ENCODE measurements around the gene PFDN2. TPM values are rescaled to one million over a fixed set of nuclear protein-coding genes. Genes with fewer than 3 reads are reported as not detected.
A peak's percentile ranks its signal among the peaks of the same experiment; 100 is the strongest.

PFDN2 gene
- total RNA-seq, 4 donors from 2014 or later, result 23.8 to 58.2 (median 30.3) TPM

DNA sequence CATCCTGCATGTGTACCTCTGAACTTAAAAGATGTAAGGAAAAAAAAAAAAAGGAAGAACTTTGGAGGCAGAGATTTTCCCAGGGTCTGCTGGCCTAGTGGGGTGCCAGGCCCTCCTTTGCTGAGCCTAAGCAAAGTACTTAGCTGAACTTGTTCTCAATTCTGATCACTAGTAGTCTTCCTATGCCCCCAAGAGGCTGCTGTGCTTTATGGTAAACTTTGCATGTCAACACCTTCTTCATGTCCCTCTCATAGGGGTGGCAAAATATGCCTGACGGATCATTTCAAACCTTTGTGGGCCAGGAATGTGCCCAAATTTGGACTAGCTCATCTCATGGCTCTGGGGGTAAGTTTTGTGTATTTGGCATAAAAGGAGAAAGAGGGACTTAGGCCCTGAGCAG is 40.0 kb upstream of the PFDN2 start:
- Histone ChIP-seq H3K4me1 (peaks cover 12 to 32% of the 10 kb centered on the region in 2 donors), H3K27ac (no peak overlapping the region)
- TF ChIP-seq, protein P1, sequence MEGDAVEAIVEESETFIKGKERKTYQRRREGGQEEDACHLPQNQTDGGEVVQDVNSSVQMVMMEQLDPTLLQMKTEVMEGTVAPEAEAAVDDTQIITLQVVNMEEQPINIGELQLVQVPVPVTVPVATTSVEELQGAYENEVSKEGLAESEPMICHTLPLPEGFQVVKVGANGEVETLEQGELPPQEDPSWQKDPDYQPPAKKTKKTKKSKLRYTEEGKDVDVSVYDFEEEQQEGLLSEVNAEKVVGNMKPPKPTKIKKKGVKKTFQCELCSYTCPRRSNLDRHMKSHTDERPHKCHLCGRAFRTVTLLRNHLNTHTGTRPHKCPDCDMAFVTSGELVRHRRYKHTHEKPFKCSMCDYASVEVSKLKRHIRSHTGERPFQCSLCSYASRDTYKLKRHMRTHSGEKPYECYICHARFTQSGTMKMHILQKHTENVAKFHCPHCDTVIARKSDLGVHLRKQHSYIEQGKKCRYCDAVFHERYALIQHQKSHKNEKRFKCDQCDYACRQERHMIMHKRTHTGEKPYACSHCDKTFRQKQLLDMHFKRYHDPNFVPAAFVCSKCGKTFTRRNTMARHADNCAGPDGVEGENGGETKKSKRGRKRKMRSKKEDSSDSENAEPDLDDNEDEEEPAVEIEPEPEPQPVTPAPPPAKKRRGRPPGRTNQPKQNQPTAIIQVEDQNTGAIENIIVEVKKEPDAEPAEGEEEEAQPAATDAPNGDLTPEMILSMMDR (IDR thresholded peaks at IDR 0.05), result no peak
- no peak for TF ChIP-seq POLR2A (IDR thresholded peaks at IDR 0.05)

DNA sequence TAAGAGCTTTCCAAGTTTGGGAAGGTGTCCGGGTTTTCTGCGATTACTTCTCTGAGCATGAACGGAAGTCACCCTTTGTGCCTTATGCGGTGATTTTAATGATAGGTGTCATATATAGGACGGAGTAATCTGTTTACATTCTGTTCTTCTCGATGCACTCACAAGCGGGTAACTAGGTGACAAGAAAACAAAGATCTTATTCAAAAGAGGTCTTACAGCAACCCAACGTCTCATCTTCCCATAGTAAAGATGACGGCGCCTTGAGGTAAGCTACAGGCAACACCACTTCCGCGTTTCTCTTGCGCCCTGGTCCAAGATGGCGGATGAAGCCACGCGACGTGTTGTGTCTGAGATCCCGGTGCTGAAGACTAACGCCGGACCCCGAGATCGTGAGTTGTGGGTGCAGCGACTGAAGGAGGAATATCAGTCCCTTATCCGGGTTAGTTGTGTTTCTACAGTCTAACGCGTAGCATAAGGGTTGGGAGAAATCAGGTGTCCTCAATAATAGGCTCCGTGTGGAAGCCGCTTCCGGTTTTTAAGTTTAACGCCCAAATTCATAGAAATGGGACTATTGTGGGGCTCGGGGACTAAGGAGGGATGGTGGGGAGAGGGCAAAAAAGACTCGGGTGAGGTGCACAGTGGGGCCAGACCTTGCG is 36.0 kb upstream of the PFDN2 start, which contains the start of gene UFC1:
Gene UFC1, plus strand, starts transcription at position 297 of the 656 bp plus-strand sequence. Its CDS starts 20 bp downstream, at position 317.
- peak within 1 kb of the TSS; percentile 19 to 51 (median 47) for H3K4me3 ChIP-seq (replicated peaks in 1 of 3)
- H3K4me1 ChIP-seq, result peaks cover 7 to 12% of the 10 kb centered on the region in 2 donors
- intact Hi-C loops (cut with DNase I), result no loop called here
- H3K36me3 ChIP-seq, result peaks cover 3% of the 10 kb centered on the region in 2 donors
- peak; percentile 71 to 78 for DNase-seq
- peak within 1 kb of the TSS; percentile 83 to 96 (median 83) for H3K27ac ChIP-seq
- TF ChIP-seq, protein P1 (IDR thresholded peaks at IDR 0.05), result no peak
- TF ChIP-seq POLR2A (IDR thresholded peaks at IDR 0.05), result peak in 1 of 2 donors; percentile 50
- WGBS, 2 donors, result 1% methylated on average over 33 of the region's 33 CpGs
- no peaks in the 10 kb centered on the region for H3K9me3 ChIP-seq
- H3K27me3 ChIP-seq, result no peaks in the 10 kb centered on the region

More for the DNA sequence above, 40.0 kb upstream of the PFDN2 start:
- H3K27me3 ChIP-seq, result no peaks in the 10 kb centered on the region
- 91 to 100% methylated on average over 1 of the region's 1 CpG for WGBS, 2 donors
- H3K9me3 ChIP-seq, result no peaks in the 10 kb centered on the region
- intact Hi-C loops (cut with DNase I), result no loop called here
- peaks cover 3 to 7% of the 10 kb centered on the region in 2 donors for H3K36me3 ChIP-seq
- no peak overlapping the region for H3K4me3 ChIP-seq (replicated peaks in 1 of 3)
- no peak for DNase-seq

DNA sequence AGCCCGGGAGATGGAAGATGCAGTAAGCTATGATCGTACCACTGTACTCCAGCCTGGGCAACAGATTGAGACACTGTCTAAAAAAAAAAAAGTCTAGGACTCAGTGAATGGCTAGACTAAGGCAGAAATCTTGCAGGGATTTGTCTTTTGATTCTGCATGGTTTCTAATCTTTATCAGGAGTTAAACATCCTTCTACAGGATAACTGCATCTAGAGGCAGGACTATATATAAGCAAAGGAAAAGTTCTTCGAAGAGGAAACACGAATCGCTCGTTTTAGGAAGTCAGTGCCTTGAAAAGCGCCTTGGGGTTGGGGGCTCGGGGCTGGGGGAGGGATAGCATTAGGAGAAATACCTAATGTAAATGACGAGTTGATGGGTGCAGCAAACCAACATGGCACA is 35.3 kb upstream of the PFDN2 start:
- Histone ChIP-seq H3K4me1 (peaks cover 7 to 10% of the 10 kb centered on the region in 2 donors), H3K27me3 (no peaks in the 10 kb centered on the region), H3K27ac (peak overlapping the region; percentile 83 to 96 (median 83)), H3K9me3 (no peaks in the 10 kb centered on the region), H3K4me3 (replicated peaks in 1 of 3) (peak overlapping the region in 2 of 3 donors; percentile 47 to 51), H3K36me3 (peaks cover 3% of the 10 kb centered on the region in 2 donors)
- 23 to 25% methylated on average over 9 of the region's 9 CpGs for WGBS, 2 donors
- intact Hi-C loops (cut with DNase I), result no loop called here
- DNase-seq, result no peak
- TF ChIP-seq, protein P1 (IDR thresholded peaks at IDR 0.05), result no peak
- TF ChIP-seq POLR2A (IDR thresholded peaks at IDR 0.05), result no peak

DNA sequence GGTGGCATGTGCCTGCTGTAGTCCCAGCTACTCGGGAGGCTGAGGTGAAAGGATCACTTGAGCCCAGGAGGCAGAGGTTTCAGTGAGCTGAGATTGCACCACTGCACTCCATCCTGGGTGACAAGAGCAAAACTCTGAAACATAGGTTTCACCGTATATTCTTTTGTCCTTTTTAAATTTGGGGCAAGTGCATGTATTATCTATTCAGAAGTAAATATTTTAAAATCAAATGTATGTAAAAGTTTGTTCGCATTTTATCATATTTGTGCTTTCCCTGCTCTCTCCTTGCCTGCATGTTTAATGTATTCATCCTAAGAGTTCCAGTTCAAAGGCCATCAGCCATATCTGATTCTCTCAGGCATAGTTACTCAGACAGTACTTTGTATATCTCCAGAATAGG is 28.0 kb upstream of the PFDN2 start:
- H3K9me3 ChIP-seq, result no peaks in the 10 kb centered on the region
- intact Hi-C loops (cut with DNase I), result no loop called here
- DNase-seq, result no peak
- WGBS, 2 donors, result 83 to 84% methylated on average over 3 of the region's 3 CpGs
- TF ChIP-seq, protein P1 (IDR thresholded peaks at IDR 0.05), result no peak
- no peak for TF ChIP-seq POLR2A (IDR thresholded peaks at IDR 0.05)
- no peak overlapping the region for H3K4me3 ChIP-seq (replicated peaks in 1 of 3)
- H3K27ac ChIP-seq, result no peak overlapping the region
- no peaks in the 10 kb centered on the region for H3K4me1 ChIP-seq
- no peaks in the 10 kb centered on the region for H3K27me3 ChIP-seq
- no peaks in the 10 kb centered on the region for H3K36me3 ChIP-seq

DNA sequence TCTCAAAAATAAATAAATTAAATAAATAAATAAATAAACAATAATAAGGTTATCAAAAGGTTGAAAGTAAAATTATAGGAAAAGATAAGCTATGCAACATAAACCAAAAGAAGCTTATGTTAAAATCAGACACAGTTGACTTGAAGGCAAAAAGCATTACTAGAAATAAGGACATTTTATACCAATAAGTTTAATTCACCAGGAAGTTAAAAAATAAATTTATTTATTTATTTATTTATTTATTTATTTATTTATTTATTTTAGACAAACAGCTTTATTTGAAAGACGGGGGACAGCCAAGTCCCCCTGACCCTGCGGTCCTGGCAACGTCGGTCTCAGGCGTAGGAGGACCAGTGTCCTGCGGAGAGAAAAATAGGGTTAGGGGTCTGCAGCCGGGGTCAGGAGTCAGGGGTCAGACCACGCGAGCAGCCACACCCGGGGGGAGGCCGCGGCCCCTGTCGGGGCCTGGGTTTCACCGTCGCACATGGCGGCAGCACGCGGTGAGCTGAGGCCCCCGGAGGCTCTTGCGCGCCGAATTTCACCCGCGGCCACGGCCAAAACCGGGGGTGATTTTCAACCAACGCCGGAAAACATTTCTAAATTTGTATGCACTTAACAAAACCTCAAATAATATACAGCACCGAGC is 23.0 kb upstream of the PFDN2 start:
- TF ChIP-seq, protein P1 (IDR thresholded peaks at IDR 0.05), result no peak
- no peak for TF ChIP-seq POLR2A (IDR thresholded peaks at IDR 0.05)

More for the DNA sequence above, 23.0 kb upstream of the PFDN2 start:
- no peak for DNase-seq
- Histone ChIP-seq H3K4me1 (no peaks in the 10 kb centered on the region), H3K27ac (no peak overlapping the region), H3K9me3 (no peaks in the 10 kb centered on the region), H3K4me3 (replicated peaks in 1 of 3) (no peak overlapping the region), H3K27me3 (no peaks in the 10 kb centered on the region), H3K36me3 (no peaks in the 10 kb centered on the region)
- intact Hi-C loops (cut with DNase I), result no loop called here
- 93 to 96% methylated on average over 29 of the region's 29 CpGs for WGBS, 2 donors

Measured in thyroid gland (tissue), 4 donors.